ENCODE data around the gene LRRC18. TPM values are rescaled to one million over a fixed set of nuclear protein-coding genes. Genes with fewer than 3 reads are reported as not detected.

Gene LRRC18
- total RNA-seq, 2 donors from 2014 or later: not detected

DNA sequence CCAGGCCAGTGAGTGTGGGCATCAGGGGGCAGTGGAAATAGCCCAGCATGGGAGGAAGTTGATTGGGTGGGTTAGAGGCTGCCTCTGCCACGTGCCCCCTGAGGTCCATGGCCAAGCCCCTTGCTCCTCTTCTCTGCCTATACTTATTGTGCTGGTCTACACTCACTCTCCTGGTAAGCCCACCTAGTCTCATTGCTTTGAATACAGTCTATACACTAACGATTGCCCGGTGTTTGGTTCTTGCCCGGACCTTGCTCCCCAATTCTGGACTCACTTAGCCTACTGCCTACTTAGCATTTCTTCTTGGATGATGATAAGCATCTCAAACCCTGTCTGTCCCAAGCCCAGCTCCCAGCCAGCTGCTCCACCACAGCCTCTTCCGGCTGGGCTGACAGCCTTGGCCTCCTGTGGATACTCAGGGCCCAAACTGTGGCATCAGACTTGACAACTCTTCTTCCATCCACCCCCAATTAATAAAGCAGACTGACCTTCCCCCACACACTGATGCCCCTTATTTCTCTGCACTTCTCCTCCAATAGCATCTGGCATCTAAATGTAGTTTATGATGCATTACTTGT is 10.1 kb downstream of the LRRC18 start:
- TF ChIP-seq, protein P1, sequence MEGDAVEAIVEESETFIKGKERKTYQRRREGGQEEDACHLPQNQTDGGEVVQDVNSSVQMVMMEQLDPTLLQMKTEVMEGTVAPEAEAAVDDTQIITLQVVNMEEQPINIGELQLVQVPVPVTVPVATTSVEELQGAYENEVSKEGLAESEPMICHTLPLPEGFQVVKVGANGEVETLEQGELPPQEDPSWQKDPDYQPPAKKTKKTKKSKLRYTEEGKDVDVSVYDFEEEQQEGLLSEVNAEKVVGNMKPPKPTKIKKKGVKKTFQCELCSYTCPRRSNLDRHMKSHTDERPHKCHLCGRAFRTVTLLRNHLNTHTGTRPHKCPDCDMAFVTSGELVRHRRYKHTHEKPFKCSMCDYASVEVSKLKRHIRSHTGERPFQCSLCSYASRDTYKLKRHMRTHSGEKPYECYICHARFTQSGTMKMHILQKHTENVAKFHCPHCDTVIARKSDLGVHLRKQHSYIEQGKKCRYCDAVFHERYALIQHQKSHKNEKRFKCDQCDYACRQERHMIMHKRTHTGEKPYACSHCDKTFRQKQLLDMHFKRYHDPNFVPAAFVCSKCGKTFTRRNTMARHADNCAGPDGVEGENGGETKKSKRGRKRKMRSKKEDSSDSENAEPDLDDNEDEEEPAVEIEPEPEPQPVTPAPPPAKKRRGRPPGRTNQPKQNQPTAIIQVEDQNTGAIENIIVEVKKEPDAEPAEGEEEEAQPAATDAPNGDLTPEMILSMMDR (IDR thresholded peaks at IDR 0.05): no peak
- Histone ChIP-seq H3K4me1 (ENCODE audit: control insufficient read depth in 1 of 2, low read depth in 2 of 2) (no peaks in the 10 kb centered on the region), H3K27me3 (replicated peaks; ENCODE audit: insufficient read depth) (no peaks in the 10 kb centered on the region), H3K9me3 (no peaks in the 10 kb centered on the region), H3K27ac (no peak overlapping the region), H3K36me3 (no peaks in the 10 kb centered on the region), H3K4me3 (no peak overlapping the region)
- no peak for ATAC-seq (ENCODE audit: insufficient number of reproducible peaks, low FRiP score, low read depth)
- DNase-seq (ENCODE audit: low spot score): no peak

DNA sequence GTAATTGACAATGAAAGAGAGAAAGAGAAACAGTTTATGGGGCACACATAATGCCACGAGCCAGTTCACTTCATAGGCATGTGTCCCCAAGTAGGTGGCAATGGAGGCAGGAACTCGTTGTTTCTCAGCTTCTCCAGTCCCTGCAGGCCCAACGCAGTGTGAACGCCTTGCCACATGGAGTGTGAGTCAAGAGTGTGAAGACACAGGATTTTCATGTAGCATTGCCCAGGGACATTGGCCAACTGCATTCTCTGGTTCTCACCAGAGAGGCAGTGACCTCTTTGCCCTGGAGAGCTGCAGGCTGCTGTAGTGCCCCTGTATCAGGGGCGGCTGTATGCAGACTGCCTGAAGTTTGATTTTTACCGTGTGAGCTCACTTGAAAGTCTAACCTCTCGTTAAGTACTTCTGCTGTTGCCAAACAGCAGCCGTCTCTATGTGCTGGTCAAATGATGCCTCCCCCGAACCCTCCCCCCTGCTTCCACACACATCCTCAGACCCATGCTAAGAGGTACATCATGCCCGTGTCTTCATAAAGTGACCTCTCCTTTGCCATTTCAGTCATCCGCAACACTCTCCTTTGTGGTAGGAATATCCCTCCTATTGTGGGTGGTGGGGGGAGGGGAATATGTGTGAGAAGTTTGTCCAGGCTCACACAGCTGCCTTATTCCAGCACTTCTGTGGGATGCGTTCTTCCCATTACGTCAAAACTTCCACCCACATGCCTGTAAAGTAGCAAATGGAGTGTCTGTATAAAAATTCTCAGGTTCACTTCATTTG is 12.7 kb downstream of the LRRC18 start:
- Histone ChIP-seq H3K27me3 (replicated peaks; ENCODE audit: insufficient read depth) (no peaks in the 10 kb centered on the region), H3K36me3 (no peaks in the 10 kb centered on the region), H3K27ac (no peak overlapping the region), H3K4me1 (ENCODE audit: control insufficient read depth in 1 of 2, low read depth in 2 of 2) (no peaks in the 10 kb centered on the region), H3K4me3 (no peak overlapping the region), H3K9me3 (no peaks in the 10 kb centered on the region)
- no peak for DNase-seq (ENCODE audit: low spot score)
- no peak for ATAC-seq (ENCODE audit: insufficient number of reproducible peaks, low FRiP score, low read depth)
- TF ChIP-seq, protein P1 (IDR thresholded peaks at IDR 0.05): no peak

DNA sequence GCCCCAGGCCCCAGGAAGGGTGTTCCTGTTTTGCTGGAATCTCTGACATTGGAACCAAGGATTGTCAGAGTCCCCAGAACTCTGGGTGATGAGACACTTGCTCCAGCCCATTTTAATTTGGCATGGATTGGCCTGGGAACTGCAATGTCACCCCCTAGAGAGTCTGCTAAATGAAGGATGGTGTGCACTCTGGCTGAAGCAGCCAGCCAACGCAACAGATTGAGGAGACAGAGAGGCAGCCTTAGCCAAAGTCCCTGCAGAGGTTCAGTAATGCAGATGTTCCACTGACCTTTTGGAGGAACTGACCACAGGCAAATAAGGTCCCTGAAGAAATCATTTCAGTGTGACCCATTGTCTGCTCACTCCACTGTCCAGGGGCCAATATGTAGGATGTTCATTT is 13.4 kb downstream of the LRRC18 start:
- Histone ChIP-seq H3K4me1 (ENCODE audit: control insufficient read depth in 1 of 2, low read depth in 2 of 2) (no peaks in the 10 kb centered on the region), H3K9me3 (no peaks in the 10 kb centered on the region)
- ATAC-seq (ENCODE audit: insufficient number of reproducible peaks, low FRiP score, low read depth): no peak

DNA sequence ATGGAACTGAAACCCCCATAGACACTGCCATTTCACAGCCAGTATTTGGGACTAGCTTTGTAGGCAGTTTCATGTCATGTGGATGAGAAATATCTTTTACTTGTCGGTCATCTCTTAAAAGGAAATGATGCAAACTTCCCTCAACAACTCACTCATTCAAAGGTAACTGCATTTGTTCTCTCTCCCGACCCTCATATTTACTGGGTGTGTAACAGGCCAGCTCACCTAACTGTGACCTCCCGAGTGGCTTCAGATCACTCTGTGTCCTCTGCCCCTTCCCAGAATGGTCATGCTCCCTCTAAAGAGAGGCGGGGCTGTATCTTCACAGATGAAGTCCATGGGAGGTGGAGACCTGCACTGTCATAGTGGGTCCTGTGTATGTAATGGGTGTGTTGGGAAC is 14.7 kb downstream of the LRRC18 start:
- TF ChIP-seq, protein P1 (IDR thresholded peaks at IDR 0.05): no peak
- Histone ChIP-seq H3K9me3 (no peaks in the 10 kb centered on the region), H3K27me3 (replicated peaks; ENCODE audit: insufficient read depth) (no peaks in the 10 kb centered on the region), H3K27ac (no peak overlapping the region), H3K36me3 (no peaks in the 10 kb centered on the region), H3K4me3 (no peak overlapping the region), H3K4me1 (ENCODE audit: control insufficient read depth in 1 of 2, low read depth in 2 of 2) (no peaks in the 10 kb centered on the region)
- no peak for ATAC-seq (ENCODE audit: insufficient number of reproducible peaks, low FRiP score, low read depth)
- no peak for DNase-seq (ENCODE audit: low spot score)

More for the DNA sequence above, 13.4 kb downstream of the LRRC18 start:
- H3K4me3 ChIP-seq: no peak overlapping the region
- DNase-seq (ENCODE audit: low spot score): no peak
- H3K27me3 ChIP-seq (replicated peaks; ENCODE audit: insufficient read depth): no peaks in the 10 kb centered on the region
- H3K36me3 ChIP-seq: no peaks in the 10 kb centered on the region
- no peak overlapping the region for H3K27ac ChIP-seq
- TF ChIP-seq, protein P1 (IDR thresholded peaks at IDR 0.05): no peak

DNA sequence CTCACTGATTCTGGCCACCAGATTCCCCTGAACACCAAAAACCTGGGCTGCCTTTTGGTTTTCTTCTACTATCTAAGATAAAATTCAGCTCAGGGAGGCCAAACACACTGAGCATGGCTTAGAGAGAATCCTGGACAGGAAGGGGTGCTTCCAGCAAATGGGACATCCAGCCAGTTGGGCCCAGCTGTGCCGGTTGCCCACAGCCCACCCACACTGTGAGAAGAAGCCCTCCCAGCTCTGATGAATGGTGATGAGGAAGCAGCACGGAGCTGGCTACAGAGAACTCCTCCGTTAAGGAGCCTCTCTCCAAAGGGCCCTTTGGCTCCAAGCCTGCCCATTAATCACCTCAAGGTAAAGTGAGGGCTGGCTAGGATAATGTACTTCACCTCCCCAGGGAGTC is 15.9 kb downstream of the LRRC18 start:
- ATAC-seq (ENCODE audit: insufficient number of reproducible peaks, low FRiP score, low read depth): no peak

More for the DNA sequence above, 15.9 kb downstream of the LRRC18 start:
- no peak for DNase-seq (ENCODE audit: low spot score)
- no peaks in the 10 kb centered on the region for H3K9me3 ChIP-seq
- H3K4me1 ChIP-seq (ENCODE audit: control insufficient read depth in 1 of 2, low read depth in 2 of 2): no peaks in the 10 kb centered on the region
- TF ChIP-seq, protein P1 (IDR thresholded peaks at IDR 0.05): no peak
- no peak overlapping the region for H3K27ac ChIP-seq
- H3K36me3 ChIP-seq: no peaks in the 10 kb centered on the region
- H3K27me3 ChIP-seq (replicated peaks; ENCODE audit: insufficient read depth): no peaks in the 10 kb centered on the region
- H3K4me3 ChIP-seq: no peak overlapping the region

Measured in thoracic aorta (tissue), 2 donors.